ENCODE measurements around the gene CHIT1. TPM values are rescaled to one million over a fixed set of nuclear protein-coding genes. Genes with fewer than 3 reads are reported as not detected.

CHIT1 gene
- total and polyA plus RNA-seq, 2 of the 8 experiments (the other 6 are each of a cell fraction or from before 2014, with no cell fraction given), result not detected

DNA sequence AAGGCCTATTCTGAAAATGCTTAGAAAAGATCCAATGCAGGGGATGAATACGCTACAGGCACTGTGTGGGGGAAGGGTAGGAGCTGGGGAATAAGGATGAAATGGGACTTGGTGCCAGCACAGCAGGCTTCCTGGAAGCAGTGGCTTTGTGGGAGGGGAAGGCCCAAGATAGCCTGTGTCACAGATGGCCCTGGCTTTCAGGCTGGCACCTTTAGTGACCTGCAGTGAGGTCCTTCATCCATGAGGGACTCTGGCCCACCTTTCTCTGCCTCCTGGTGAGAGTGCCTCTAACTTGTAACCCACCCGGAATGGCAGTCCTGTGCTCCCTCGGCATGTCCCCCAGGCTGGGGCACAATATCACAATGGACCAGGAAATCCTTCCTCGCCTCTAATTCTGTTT lies 43.9 kb downstream of the CHIT1 start (continued):
- TF ChIP-seq, protein P1, sequence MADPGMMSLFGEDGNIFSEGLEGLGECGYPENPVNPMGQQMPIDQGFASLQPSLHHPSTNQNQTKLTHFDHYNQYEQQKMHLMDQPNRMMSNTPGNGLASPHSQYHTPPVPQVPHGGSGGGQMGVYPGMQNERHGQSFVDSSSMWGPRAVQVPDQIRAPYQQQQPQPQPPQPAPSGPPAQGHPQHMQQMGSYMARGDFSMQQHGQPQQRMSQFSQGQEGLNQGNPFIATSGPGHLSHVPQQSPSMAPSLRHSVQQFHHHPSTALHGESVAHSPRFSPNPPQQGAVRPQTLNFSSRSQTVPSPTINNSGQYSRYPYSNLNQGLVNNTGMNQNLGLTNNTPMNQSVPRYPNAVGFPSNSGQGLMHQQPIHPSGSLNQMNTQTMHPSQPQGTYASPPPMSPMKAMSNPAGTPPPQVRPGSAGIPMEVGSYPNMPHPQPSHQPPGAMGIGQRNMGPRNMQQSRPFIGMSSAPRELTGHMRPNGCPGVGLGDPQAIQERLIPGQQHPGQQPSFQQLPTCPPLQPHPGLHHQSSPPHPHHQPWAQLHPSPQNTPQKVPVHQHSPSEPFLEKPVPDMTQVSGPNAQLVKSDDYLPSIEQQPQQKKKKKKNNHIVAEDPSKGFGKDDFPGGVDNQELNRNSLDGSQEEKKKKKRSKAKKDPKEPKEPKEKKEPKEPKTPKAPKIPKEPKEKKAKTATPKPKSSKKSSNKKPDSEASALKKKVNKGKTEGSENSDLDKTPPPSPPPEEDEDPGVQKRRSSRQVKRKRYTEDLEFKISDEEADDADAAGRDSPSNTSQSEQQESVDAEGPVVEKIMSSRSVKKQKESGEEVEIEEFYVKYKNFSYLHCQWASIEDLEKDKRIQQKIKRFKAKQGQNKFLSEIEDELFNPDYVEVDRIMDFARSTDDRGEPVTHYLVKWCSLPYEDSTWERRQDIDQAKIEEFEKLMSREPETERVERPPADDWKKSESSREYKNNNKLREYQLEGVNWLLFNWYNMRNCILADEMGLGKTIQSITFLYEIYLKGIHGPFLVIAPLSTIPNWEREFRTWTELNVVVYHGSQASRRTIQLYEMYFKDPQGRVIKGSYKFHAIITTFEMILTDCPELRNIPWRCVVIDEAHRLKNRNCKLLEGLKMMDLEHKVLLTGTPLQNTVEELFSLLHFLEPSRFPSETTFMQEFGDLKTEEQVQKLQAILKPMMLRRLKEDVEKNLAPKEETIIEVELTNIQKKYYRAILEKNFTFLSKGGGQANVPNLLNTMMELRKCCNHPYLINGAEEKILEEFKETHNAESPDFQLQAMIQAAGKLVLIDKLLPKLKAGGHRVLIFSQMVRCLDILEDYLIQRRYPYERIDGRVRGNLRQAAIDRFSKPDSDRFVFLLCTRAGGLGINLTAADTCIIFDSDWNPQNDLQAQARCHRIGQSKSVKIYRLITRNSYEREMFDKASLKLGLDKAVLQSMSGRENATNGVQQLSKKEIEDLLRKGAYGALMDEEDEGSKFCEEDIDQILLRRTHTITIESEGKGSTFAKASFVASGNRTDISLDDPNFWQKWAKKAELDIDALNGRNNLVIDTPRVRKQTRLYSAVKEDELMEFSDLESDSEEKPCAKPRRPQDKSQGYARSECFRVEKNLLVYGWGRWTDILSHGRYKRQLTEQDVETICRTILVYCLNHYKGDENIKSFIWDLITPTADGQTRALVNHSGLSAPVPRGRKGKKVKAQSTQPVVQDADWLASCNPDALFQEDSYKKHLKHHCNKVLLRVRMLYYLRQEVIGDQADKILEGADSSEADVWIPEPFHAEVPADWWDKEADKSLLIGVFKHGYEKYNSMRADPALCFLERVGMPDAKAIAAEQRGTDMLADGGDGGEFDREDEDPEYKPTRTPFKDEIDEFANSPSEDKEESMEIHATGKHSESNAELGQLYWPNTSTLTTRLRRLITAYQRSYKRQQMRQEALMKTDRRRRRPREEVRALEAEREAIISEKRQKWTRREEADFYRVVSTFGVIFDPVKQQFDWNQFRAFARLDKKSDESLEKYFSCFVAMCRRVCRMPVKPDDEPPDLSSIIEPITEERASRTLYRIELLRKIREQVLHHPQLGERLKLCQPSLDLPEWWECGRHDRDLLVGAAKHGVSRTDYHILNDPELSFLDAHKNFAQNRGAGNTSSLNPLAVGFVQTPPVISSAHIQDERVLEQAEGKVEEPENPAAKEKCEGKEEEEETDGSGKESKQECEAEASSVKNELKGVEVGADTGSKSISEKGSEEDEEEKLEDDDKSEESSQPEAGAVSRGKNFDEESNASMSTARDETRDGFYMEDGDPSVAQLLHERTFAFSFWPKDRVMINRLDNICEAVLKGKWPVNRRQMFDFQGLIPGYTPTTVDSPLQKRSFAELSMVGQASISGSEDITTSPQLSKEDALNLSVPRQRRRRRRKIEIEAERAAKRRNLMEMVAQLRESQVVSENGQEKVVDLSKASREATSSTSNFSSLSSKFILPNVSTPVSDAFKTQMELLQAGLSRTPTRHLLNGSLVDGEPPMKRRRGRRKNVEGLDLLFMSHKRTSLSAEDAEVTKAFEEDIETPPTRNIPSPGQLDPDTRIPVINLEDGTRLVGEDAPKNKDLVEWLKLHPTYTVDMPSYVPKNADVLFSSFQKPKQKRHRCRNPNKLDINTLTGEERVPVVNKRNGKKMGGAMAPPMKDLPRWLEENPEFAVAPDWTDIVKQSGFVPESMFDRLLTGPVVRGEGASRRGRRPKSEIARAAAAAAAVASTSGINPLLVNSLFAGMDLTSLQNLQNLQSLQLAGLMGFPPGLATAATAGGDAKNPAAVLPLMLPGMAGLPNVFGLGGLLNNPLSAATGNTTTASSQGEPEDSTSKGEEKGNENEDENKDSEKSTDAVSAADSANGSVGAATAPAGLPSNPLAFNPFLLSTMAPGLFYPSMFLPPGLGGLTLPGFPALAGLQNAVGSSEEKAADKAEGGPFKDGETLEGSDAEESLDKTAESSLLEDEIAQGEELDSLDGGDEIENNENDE (IDR thresholded peaks at IDR 0.05; ENCODE audit: insufficient replicate concordance, low read length), result no peak
- TF ChIP-seq, protein P2, sequence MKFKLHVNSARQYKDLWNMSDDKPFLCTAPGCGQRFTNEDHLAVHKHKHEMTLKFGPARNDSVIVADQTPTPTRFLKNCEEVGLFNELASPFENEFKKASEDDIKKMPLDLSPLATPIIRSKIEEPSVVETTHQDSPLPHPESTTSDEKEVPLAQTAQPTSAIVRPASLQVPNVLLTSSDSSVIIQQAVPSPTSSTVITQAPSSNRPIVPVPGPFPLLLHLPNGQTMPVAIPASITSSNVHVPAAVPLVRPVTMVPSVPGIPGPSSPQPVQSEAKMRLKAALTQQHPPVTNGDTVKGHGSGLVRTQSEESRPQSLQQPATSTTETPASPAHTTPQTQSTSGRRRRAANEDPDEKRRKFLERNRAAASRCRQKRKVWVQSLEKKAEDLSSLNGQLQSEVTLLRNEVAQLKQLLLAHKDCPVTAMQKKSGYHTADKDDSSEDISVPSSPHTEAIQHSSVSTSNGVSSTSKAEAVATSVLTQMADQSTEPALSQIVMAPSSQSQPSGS (IDR thresholded peaks at IDR 0.05; ENCODE audit: low read length), result no peak
- no peak for TF ChIP-seq TAF7 (optimal IDR thresholded peaks at IDR 0.05; ENCODE audit: borderline replicate concordance, low read depth, low read length)
- TF ChIP-seq KDM1A (IDR thresholded peaks at IDR 0.05; ENCODE audit: borderline replicate concordance, low read length), result no peak
- no peak for TF ChIP-seq CREB1 (IDR thresholded peaks at IDR 0.05)
- no peak for TF ChIP-seq BRCA1 (IDR thresholded peaks at IDR 0.05; ENCODE audit: low read depth, low read length)
- no peak for TF ChIP-seq SRF (IDR thresholded peaks at IDR 0.05; ENCODE audit: low read depth, low read length)
- no peak for TF ChIP-seq CHD1 (IDR thresholded peaks at IDR 0.05; ENCODE audit: low read depth, low read length)
- no peak for TF ChIP-seq CTBP2 (IDR thresholded peaks at IDR 0.05; ENCODE audit: borderline replicate concordance, insufficient read depth, insufficient read length, low read length)
- TF ChIP-seq EZH2 (IDR thresholded peaks at IDR 0.05; ENCODE audit: low read depth, low read length, severe bottlenecking), result no peak

All from H1 (cell line).